ENCODE measurements around the gene GNPNAT1.
A peak's percentile ranks its signal among the peaks of the same experiment; 100 is the strongest.

GNPNAT1 gene

GRCh38 chr14:52806115-52806514 lies 14.7 kb upstream of the GNPNAT1 start:
- TF ChIP-seq CTCF (conservative IDR thresholded peaks at IDR 0.05; ENCODE audit: low read depth, low read length) = no peak

GRCh38 chr14:52802597-52802996 lies 11.2 kb upstream of the GNPNAT1 start:
- no peak overlapping the region for H3K4me3 ChIP-seq (ENCODE audit: low read length)
- DNase-seq (ENCODE audit: low read depth) = no peak
- no peak for TF ChIP-seq CTCF (conservative IDR thresholded peaks at IDR 0.05; ENCODE audit: low read depth, low read length)

More at GRCh38 chr14:52806115-52806514, 14.7 kb upstream of the GNPNAT1 start:
- H3K4me3 ChIP-seq (ENCODE audit: low read length) = no peak overlapping the region
- DNase-seq (ENCODE audit: low read depth) = no peak

GRCh38 chr14:52801014-52801712 lies 9.8 kb upstream of the GNPNAT1 start:
- no peak overlapping the region for H3K4me3 ChIP-seq (ENCODE audit: low read length)
- no peak for TF ChIP-seq CTCF (conservative IDR thresholded peaks at IDR 0.05; ENCODE audit: low read depth, low read length)
- DNase-seq (ENCODE audit: low read depth) = no peak

- no peak for DNase-seq (ENCODE audit: low read depth)
- no peak for TF ChIP-seq CTCF (conservative IDR thresholded peaks at IDR 0.05; ENCODE audit: low read depth, low read length)
- H3K4me3 ChIP-seq (ENCODE audit: low read length) = no peak overlapping the region
Measured at GRCh38 chr14:52798826-52799225, 7.4 kb upstream of the GNPNAT1 start.

- no peak for TF ChIP-seq CTCF (conservative IDR thresholded peaks at IDR 0.05; ENCODE audit: low read depth, low read length)
- DNase-seq (ENCODE audit: low read depth) = no peak
Measured at GRCh38 chr14:52797653-52798052, 6.2 kb upstream of the GNPNAT1 start.

GRCh38 chr14:52793061-52793460 lies 1.7 kb upstream of the GNPNAT1 start:
- no peak for TF ChIP-seq CTCF (conservative IDR thresholded peaks at IDR 0.05; ENCODE audit: low read depth, low read length)
- H3K4me3 ChIP-seq (ENCODE audit: low read length) = no peak overlapping the region
- DNase-seq (ENCODE audit: low read depth) = no peak

More at GRCh38 chr14:52797653-52798052, 6.2 kb upstream of the GNPNAT1 start:
- H3K4me3 ChIP-seq (ENCODE audit: low read length) = no peak overlapping the region

GRCh38 chr14:52792097-52792415 lies 649 bp upstream of the GNPNAT1 start:
- DNase-seq (ENCODE audit: low read depth) = no peak
- no peak for TF ChIP-seq CTCF (conservative IDR thresholded peaks at IDR 0.05; ENCODE audit: low read depth, low read length)
- H3K4me3 ChIP-seq (ENCODE audit: low read length) = peak overlapping the region; percentile 59
